HPDE6-E6E7 (cell line): ENCODE results near the gene MMRN2.

Experiments
- DNase-seq: peaks from one replicate; pipeline ENCODE4 v3.0.0; 2011; ENCODE audit warnings: missing footprints; ENCODE audit errors: extremely low spot score

Gene MMRN2

GRCh38 chr10:86969421-86970041 is 12.1 kb upstream of the MMRN2 start:
- DNase-seq: no peak

- no peak for DNase-seq
Measured at GRCh38 chr10:86968994-86969355, 11.6 kb upstream of the MMRN2 start.

- no peak for DNase-seq
Measured at GRCh38 chr10:86968271-86968993, 11.0 kb upstream of the MMRN2 start, which contains the start of gene ADIRF. TSS of gene ADIRF (plus strand) at chr10:86968482. CDS start at chr10:86968545, 63 bp downstream.

GRCh38 chr10:86967481-86967941 is 10.1 kb upstream of the MMRN2 start:
- no peak for DNase-seq

DNA sequence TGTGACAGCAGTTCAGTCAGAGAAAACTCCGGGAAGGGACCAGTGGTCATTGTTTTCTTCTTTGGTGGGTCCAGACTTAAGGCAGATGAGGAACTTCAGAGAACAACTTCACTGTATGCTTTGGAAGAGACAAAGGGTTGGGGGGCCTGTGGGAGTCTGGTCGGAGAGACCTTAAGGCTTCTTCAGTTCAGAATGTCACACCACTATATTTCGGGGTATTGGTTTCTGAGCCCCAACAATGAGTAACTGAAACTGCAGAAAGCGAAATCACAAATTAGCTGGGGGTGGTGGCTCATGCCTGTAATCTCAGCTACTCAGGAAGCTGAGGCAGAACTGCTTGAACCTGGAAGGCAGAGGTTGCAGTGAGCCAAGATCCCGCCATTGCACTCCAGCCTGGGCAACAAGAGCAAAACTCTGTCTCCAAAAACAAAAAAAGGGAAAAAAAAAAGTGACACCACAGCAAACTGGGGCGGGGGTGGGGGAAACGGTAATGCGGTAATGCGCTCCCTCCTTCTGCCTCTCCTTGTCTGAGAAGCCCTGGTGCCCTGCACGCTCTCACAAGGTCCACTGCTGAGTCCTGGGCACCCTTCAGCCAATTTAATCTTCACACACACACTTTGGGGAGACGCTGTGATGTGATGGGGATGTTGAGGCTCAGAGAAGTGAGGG is 8.7 kb upstream of the MMRN2 start:
- no peak for DNase-seq

DNA sequence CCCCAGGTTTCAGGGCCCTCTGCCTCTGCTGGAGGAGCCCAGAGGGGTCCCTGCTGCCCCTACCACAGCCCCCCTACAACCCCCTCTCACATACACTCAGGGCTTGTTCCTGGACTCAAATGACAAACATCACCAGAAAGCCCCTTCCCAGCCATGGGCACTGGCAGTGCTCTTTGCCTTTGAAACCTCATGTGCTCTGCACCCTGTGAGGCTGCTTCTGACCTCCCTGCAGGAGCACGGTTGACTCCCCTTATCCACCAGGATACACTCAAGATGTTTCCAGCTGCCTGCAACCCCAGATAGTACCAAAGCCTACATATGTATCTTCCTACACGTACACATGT is 7.4 kb upstream of the MMRN2 start:
- DNase-seq: no peak

GRCh38 chr10:86964061-86964846 is 6.8 kb upstream of the MMRN2 start:
- DNase-seq: no peak

DNA sequence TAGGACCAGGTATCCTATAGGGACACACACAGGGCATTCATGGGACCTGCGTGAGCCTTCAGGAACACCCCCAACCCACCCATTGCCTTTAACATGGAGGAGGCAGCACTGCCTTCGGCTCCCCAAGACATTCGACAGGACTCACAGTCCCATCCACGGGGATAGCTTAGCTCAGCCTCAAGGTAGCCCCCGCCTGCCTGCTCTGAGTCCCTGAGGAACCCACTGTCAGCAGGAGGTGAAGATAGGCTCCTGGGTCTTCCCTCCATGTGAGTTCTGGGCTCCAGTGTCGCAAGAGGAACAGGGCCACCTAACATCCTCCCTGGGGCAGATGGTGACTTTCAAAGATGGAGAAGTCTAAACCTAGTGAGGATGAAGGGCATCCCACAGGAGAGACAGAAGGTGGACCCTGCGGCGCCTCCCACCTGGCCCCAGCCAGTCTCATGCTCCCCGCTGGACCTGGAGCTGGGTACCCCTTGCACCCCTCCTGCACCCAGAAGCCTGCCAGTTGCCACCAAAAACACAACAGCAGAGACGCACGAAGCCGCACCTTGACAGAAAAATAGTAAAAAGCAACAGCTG is 6.0 kb upstream of the MMRN2 start:
- DNase-seq: no peak

DNA sequence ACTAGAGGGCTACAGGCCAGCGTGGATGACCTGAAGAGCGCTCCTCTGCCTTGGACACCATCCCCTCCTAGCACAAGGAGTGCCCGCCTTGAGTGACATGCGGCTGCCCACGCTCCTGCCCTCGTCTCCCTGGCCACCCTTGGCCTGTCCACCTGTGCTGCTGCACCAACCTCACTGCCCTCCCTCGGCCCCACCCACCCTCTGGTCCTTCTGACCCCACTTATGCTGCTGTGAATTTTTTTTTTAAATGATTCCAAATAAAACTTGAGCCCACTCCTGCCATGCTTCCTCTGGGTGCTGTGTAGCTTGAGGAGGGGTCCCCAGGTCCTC is 5.5 kb upstream of the MMRN2 start:
- DNase-seq: no peak

- DNase-seq: no peak
Measured at GRCh38 chr10:86962136-86962980, 4.9 kb upstream of the MMRN2 start.

- no peak for DNase-seq
Measured at GRCh38 chr10:86961481-86962091, 4.2 kb upstream of the MMRN2 start.

DNA sequence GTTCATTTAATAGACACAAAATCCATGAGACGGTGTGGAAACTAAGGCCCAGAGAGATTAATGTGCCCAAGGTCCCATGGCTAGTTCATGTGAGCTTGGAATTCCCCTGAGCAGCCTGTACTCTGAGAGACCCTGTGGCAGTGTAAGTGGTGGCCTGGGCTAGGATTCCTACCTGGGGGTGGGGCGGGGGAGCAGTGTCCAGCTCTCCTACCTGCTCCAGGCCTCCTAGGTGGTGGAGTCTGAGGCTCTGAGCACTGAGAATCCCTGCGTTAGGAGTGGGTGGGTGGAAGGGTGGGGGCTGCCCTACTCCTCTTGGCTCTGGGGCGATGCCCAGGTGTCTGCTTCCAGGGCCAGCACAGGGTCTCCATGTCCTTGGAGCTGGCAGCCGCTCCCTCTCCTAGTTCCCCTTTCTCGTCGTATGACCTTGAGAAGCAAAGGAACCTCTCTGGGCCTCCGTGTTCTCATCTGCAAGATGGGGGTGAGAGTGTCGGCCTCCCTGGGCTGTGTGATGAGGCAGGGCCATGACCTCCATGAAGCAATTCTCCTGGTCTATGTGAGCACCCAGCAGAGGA is 3.5 kb upstream of the MMRN2 start:
- no peak for DNase-seq

- no peak for DNase-seq
Measured at GRCh38 chr10:86960003-86960862, 2.8 kb upstream of the MMRN2 start.

DNA sequence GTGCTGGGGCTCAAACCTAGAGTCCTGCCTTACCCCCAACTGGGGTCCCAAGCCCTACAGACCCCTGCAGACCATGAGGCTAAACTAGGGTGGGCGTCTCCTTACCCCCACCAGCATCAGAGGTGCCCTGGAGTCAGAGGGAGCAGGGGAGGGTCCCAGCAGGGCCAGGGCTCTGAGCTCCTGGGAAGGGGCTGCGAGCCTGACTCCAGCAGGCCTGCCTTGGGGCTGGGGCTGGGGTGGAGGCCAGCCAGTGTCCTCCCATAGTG is 2.3 kb upstream of the MMRN2 start:
- DNase-seq: no peak

DNA sequence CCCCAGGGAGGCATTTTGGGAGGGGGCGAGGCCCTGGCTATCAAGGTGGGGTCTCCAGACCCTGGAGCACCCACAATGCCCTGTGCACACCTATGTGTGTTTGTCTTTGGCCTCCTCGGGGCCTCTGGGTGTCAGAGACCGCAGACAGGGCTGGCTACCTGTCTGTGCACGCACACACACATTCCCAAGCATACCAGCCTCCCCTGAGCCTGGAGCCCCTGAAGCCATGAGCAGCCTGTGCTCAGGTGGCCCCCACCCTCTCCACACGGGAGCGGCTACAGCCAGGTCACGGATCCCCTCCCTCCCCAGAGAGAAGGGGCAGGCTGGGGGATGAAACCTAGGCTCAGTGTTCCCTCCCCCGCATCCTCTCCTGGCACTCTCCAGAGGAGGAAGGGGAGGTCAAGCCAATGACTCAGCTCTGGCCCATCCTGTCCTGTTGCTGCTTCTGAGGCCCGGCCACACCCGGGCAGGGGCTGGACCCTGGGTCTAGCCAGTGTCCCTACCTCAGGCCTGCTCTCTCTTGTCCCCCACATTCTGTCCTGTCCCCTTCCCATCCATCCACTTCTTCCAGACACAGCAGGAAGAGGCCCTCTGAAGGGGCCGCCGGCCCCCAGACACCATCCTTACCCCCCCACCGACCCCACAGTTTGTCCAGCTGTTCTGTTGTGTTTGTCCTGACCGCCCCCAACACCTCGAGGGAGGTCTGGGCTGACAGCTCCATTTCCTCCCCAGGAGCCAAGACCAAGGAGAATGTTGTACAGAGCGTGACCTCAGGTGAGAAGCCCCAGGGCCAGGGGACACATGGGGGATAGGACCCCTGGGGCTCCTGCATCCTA is 1.7 kb upstream of the MMRN2 start:
- DNase-seq: peak; percentile 86

GRCh38 chr10:86958116-86958900 is 893 bp upstream of the MMRN2 start, which contains the start of gene SNCG:
TSS of gene SNCG (plus strand) at chr10:86958599. CDS start at chr10:86958698, 99 bp downstream.
- DNase-seq: no peak

- no peak for DNase-seq
Measured at GRCh38 chr10:86956848-86957448, 467 bp downstream of the MMRN2 start.
